H9 (cell line): Measurements from ENCODE around the gene CCNYL1. TPM values are rescaled to one million over a fixed set of nuclear protein-coding genes. Genes with fewer than 3 reads are reported as not detected.
A peak's percentile ranks its signal among the peaks of the same experiment; 100 is the strongest.

Experiments used
- DNase-seq: peaks from one replicate; pipeline ENCODE4 v3.0.0-alpha.2; 2017
- H2AFZ ChIP-seq: one replicate; pipeline ENCODE4 v1.6.1; 2013; ENCODE audit warnings: mild to moderate bottlenecking, low read length, control low read depth, moderate library complexity
- H2AK5ac ChIP-seq: 2 replicates; pipeline ENCODE4 v1.6.1; 2013; ENCODE audit warnings: low read length, control low read depth, mixed read lengths; ENCODE audit not compliant: insufficient read length
- H2BK120ac ChIP-seq: one replicate; pipeline ENCODE4 v1.6.1; 2013; ENCODE audit warnings: low read depth, mild to moderate bottlenecking, low read length, control low read depth, inconsistent platforms; ENCODE audit not compliant: poor library complexity, severe bottlenecking
- H2BK12ac ChIP-seq: 2 replicates; pipeline ENCODE4 v1.6.1; 2013; ENCODE audit warnings: low read length, control low read depth, mixed read lengths, low read depth; ENCODE audit not compliant: insufficient read length
- H2BK15ac ChIP-seq: 2 replicates; pipeline ENCODE4 v1.6.1; 2013; ENCODE audit warnings: low read depth, low read length, control low read depth
- H2BK20ac ChIP-seq: one replicate; pipeline ENCODE4 v1.6.1; 2013; ENCODE audit warnings: low read depth, mild to moderate bottlenecking, low read length, control low read depth, inconsistent platforms; ENCODE audit not compliant: poor library complexity, severe bottlenecking
- H2BK5ac ChIP-seq: 2 replicates; pipeline ENCODE4 v1.6.1; 2013; ENCODE audit warnings: low read length, control low read depth, mixed read lengths; ENCODE audit not compliant: insufficient read length
- H3K14ac ChIP-seq: 2 replicates; pipeline ENCODE4 v1.6.1; 2013; ENCODE audit warnings: low read length, control low read depth; ENCODE audit not compliant: insufficient read depth
- H3K18ac ChIP-seq: 2 replicates; pipeline ENCODE4 v1.6.1; 2013; ENCODE audit warnings: low read depth, mild to moderate bottlenecking, mixed read lengths, low read length, control low read depth; ENCODE audit not compliant: insufficient read length
- H3K23ac ChIP-seq: 2 replicates; pipeline ENCODE4 v1.6.1; 2013; ENCODE audit warnings: low read length, control low read depth, mixed read lengths, low read depth; ENCODE audit not compliant: insufficient read length
- H3K23me2 ChIP-seq: 2 replicates; pipeline ENCODE4 v1.6.1; 2013; ENCODE audit warnings: low read depth, mild to moderate bottlenecking, mixed read lengths, low read length, control low read depth; ENCODE audit not compliant: insufficient read length, poor library complexity, severe bottlenecking
- H3K27ac ChIP-seq: 2 replicates; pipeline ENCODE4 v1.5.1; 2013; ENCODE audit warnings: low read length, control low read depth, mixed read lengths, low read depth; ENCODE audit not compliant: insufficient read length
- H3K27me3 ChIP-seq: 2 replicates; pipeline ENCODE4 v1.6.1; 2013; ENCODE audit warnings: low read length, control low read depth, inconsistent platforms; ENCODE audit not compliant: insufficient read depth
- H3K4ac ChIP-seq: 2 replicates; pipeline ENCODE4 v1.6.1; 2013; ENCODE audit warnings: low read depth, mild to moderate bottlenecking, control low read depth, inconsistent platforms, low read length, moderate library complexity
- H3K4me1 ChIP-seq: 2 replicates; pipeline ENCODE4 v1.6.1; 2013; ENCODE audit warnings: low read length, control low read depth, inconsistent platforms; ENCODE audit not compliant: insufficient read depth
- H3K4me2 ChIP-seq: 2 replicates; pipeline ENCODE4 v1.6.1; 2013; ENCODE audit warnings: low read length, control low read depth, mixed read lengths; ENCODE audit not compliant: insufficient read length, insufficient read depth
- H3K56ac ChIP-seq: 2 replicates; pipeline ENCODE4 v1.6.1; 2013; ENCODE audit warnings: low read depth, mild to moderate bottlenecking, mixed read lengths, low read length, control low read depth; ENCODE audit not compliant: insufficient read length
- H3K79me1 ChIP-seq: 2 replicates; pipeline ENCODE4 v1.6.1; 2013; ENCODE audit warnings: low read depth, mild to moderate bottlenecking, moderate library complexity, low read length, control low read depth, inconsistent platforms; ENCODE audit not compliant: insufficient read depth, poor library complexity, severe bottlenecking
- H3K79me2 ChIP-seq: 2 replicates; pipeline ENCODE4 v1.6.1; 2013; ENCODE audit warnings: low read length, control low read depth, inconsistent platforms; ENCODE audit not compliant: insufficient read depth
- H3K9ac ChIP-seq: 2 replicates; pipeline ENCODE4 v1.6.1; 2013; ENCODE audit warnings: low read length, control low read depth, mixed read lengths; ENCODE audit not compliant: insufficient read length; ENCODE audit errors: extremely low read depth
- H3K9me3 ChIP-seq: one replicate; pipeline ENCODE4 v1.6.1; 2013; ENCODE audit warnings: low read depth, low read length, inconsistent platforms; ENCODE audit not compliant: control insufficient read depth
- H3T11ph ChIP-seq: one replicate; pipeline ENCODE4 v1.6.1; 2013; ENCODE audit warnings: mild to moderate bottlenecking, low read length, control low read depth, inconsistent platforms
- H4K20me1 ChIP-seq: one replicate; pipeline ENCODE4 v1.6.1; 2013; ENCODE audit not compliant: control insufficient read depth, insufficient read length, insufficient read depth
- H4K5ac ChIP-seq: 2 replicates; pipeline ENCODE4 v1.6.1; 2013; ENCODE audit warnings: low read depth, mild to moderate bottlenecking, mixed read lengths, low read length, control low read depth; ENCODE audit not compliant: insufficient read length
- H4K8ac ChIP-seq: replicated peaks from 2 replicates; pipeline ENCODE4 v1.6.1; 2013; ENCODE audit warnings: low read length, control low read depth, mixed read lengths, low read depth; ENCODE audit not compliant: insufficient read length
- H4K91ac ChIP-seq: 2 replicates; pipeline ENCODE4 v1.6.1; 2013; ENCODE audit warnings: low read depth, mild to moderate bottlenecking, moderate library complexity, mixed read lengths, low read length, control low read depth; ENCODE audit not compliant: insufficient read length
- H3K27ac Mint-ChIP-seq, 3 experiments: 2 replicates in 2 of 3; 3 replicates in 1 of 3; pipeline ENCODE4 v1.8.0; 2020 to 2021; ENCODE audit warnings: mixed read lengths in 3 of 3, mild to moderate bottlenecking in 1 of 3, moderate library complexity in 1 of 3
- H3K27me3 Mint-ChIP-seq: 2 replicates; pipeline ENCODE4 v1.8.0; 2021; ENCODE audit warnings: low read depth, mild to moderate bottlenecking, moderate library complexity, mixed read lengths
- H3K36me3 Mint-ChIP-seq, 3 experiments: 2 replicates in 2 of 3; 3 replicates in 1 of 3; pipeline ENCODE4 v1.8.0; 2020 to 2021; ENCODE audit warnings: low read depth in 3 of 3, mixed read lengths in 3 of 3; ENCODE audit not compliant: insufficient read depth in 1 of 3
- H3K4me1 Mint-ChIP-seq, 2 experiments: 2 replicates each; pipeline ENCODE4 v1.8.0; 2020; ENCODE audit warnings: mixed read lengths in 2 of 2
- H3K4me3 Mint-ChIP-seq, 2 experiments: 2 replicates in 1 of 2; 3 replicates in 1 of 2; pipeline ENCODE4 v1.8.0; 2020 to 2021; ENCODE audit warnings: mild to moderate bottlenecking in 2 of 2, mixed read lengths in 2 of 2, moderate library complexity in 1 of 2
- H3K9me3 Mint-ChIP-seq, 2 experiments: 2 replicates in 1 of 2; 3 replicates in 1 of 2; pipeline ENCODE4 v1.8.0; 2020; ENCODE audit warnings: mild to moderate bottlenecking in 2 of 2, mixed read lengths in 2 of 2, moderate library complexity in 1 of 2
- WGBS: extraction: QIAGEN DNeasy Blood & Tissue Kit; methylation state at CpG from one replicate; pipeline ENCODE4 v1.1.7; 2013; ENCODE audit warnings: missing lambda C conversion rate, low lambda C conversion rate, mixed read lengths; ENCODE audit not compliant: insufficient read length; ENCODE audit errors: extremely low coverage; 5-methylcytosine and 5-hydroxymethylcytosine counted together
- total RNA-seq: library from RNA; stranded (reverse); gene quantifications from 2 replicates; pipeline ENCODE4 v1.2.1, GENCODE V29; 2021
- TF ChIP-seq, protein P1 (sequence below): fragments of 200-600 bp; sonication (generic); conservative IDR thresholded peaks from 3 replicates; pipeline ENCODE4 v1.8.0; 2021; ENCODE audit warnings: antibody characterized with exemption, mild to moderate bottlenecking

The CCNYL1 gene
- total RNA-seq, 1 experiment from 2014 or later, result 27.0 TPM

DNA sequence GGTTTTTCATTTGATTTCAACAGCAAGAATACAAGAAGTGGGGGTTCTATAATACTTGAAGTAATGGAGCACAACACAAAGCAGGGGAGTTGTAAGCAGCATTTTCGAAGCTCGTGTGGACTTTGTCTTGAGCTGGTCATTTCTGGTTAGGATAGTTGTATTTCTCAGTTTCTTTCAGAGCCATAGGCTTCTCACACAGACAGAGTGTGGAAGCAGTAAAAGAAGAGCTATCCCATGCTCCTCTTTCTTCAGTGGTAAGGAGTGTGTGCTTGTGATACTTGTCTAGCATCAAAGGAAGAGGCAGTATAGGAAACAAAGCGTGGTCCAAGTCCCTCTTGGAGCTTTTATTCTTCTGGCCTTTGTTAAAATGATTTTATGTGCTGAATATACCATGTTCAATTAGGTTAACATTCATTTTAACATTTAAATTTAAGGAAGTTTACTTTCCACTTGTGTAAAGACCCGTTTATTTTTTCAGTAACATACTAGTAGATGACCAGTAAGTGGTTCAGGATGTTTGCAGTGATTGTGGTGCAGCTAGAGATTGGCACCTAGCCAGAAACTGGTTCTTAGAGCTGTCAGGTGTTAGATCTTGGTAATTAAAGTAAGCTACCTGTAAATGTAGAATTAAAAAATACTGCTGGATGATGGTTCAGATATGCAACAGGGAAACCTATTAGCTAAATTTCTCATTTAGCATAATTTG lies 14.6 kb downstream of the CCNYL1 start:
- no peak overlapping the region for H2AFZ ChIP-seq
- no peak overlapping the region for H3K14ac ChIP-seq
- no peaks in the 10 kb centered on the region for H3K27me3 ChIP-seq
- H3K9me3 Mint-ChIP-seq, result no peaks in the 10 kb centered on the region
- no peak overlapping the region for H3K23ac ChIP-seq
- TF ChIP-seq, protein P1, sequence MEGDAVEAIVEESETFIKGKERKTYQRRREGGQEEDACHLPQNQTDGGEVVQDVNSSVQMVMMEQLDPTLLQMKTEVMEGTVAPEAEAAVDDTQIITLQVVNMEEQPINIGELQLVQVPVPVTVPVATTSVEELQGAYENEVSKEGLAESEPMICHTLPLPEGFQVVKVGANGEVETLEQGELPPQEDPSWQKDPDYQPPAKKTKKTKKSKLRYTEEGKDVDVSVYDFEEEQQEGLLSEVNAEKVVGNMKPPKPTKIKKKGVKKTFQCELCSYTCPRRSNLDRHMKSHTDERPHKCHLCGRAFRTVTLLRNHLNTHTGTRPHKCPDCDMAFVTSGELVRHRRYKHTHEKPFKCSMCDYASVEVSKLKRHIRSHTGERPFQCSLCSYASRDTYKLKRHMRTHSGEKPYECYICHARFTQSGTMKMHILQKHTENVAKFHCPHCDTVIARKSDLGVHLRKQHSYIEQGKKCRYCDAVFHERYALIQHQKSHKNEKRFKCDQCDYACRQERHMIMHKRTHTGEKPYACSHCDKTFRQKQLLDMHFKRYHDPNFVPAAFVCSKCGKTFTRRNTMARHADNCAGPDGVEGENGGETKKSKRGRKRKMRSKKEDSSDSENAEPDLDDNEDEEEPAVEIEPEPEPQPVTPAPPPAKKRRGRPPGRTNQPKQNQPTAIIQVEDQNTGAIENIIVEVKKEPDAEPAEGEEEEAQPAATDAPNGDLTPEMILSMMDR, result no peak
- H4K5ac ChIP-seq, result no peak overlapping the region
- DNase-seq, result no peak
- H3K79me2 ChIP-seq, result no peaks in the 10 kb centered on the region
- no peak overlapping the region for H3K56ac ChIP-seq
- H2BK20ac ChIP-seq, result no peak overlapping the region
- H3K4me2 ChIP-seq, result no peak overlapping the region
- H2BK120ac ChIP-seq, result no peak overlapping the region
- H3K9ac ChIP-seq, result no peak overlapping the region
- H3K27me3 Mint-ChIP-seq, result peaks cover 2% of the 10 kb centered on the region
- H3K4me3 Mint-ChIP-seq, result no peak overlapping the region
- no peak overlapping the region for H4K8ac ChIP-seq
- no peaks in the 10 kb centered on the region for H3K79me1 ChIP-seq
- no peak overlapping the region for H2BK12ac ChIP-seq
- no peak overlapping the region for H2AK5ac ChIP-seq
- H3K4me1 Mint-ChIP-seq, result peaks cover 13 to 21% of the 10 kb centered on the region in 2 experiments
- no peak overlapping the region for H3T11ph ChIP-seq
- H3K23me2 ChIP-seq, result no peaks in the 10 kb centered on the region
- no peaks in the 10 kb centered on the region for H3K9me3 ChIP-seq
- peak overlapping the region in 1 of 3 experiments; percentile 82; a peak in 2 of 7 replicates for H3K27ac Mint-ChIP-seq
- no peak overlapping the region for H4K91ac ChIP-seq
- no peak overlapping the region for H3K18ac ChIP-seq
- no peak overlapping the region for H2BK15ac ChIP-seq
- no peaks in the 10 kb centered on the region for H3K4me1 ChIP-seq
- no peak overlapping the region for H2BK5ac ChIP-seq
- H3K36me3 Mint-ChIP-seq, result peaks cover 6 to 20% (median 12%) of the 10 kb centered on the region in 3 experiments; a peak in 6 of 7 replicates
- no peak overlapping the region for H3K27ac ChIP-seq
- H4K20me1 ChIP-seq, result no peaks in the 10 kb centered on the region
- H3K4ac ChIP-seq, result no peak overlapping the region
- WGBS, result no CpG with 5 or more reads among the region's 4 CpGs
